Colonic mucosa (tissue), 4 donors: ENCODE results near the gene ADAT1. TPM values are rescaled to one million over a fixed set of nuclear protein-coding genes. Genes with fewer than 3 reads are reported as not detected.

Experiments used
- DNase-seq: peaks from one replicate; pipeline ENCODE4 v3.0.0-alpha.2; 2020
- H3K27ac ChIP-seq: fragments of 200-600 bp; one replicate; pipeline ENCODE4 v1.8.0; 2021
- H3K27me3 ChIP-seq: fragments of 200-600 bp; one replicate; pipeline ENCODE4 v1.8.0; 2021
- H3K36me3 ChIP-seq: fragments of 200-600 bp; one replicate; pipeline ENCODE4 v1.8.0; 2021
- H3K4me1 ChIP-seq: fragments of 200-600 bp; one replicate; pipeline ENCODE4 v1.8.0; 2021; ENCODE audit warnings: mild to moderate bottlenecking
- H3K4me3 ChIP-seq: fragments of 200-600 bp; one replicate; pipeline ENCODE4 v1.8.0; 2021
- H3K9ac ChIP-seq, 2 donors: one replicate each; pipeline ENCODE4 v1.7.0; 2013; ENCODE audit warnings: control low read depth in 2 of 2, low read depth in 2 of 2, low read length in 2 of 2
- H3K9me3 ChIP-seq: fragments of 200-600 bp; one replicate; pipeline ENCODE4 v1.8.0; 2021
- intact Hi-C: fragments of 100-400 bp; cut with DNase I; formaldehyde crosslinking; loops from one replicate; pipeline ENCODE4 v1.14.1; 2022
- total RNA-seq, 2 donors: library from RNA; stranded (reverse); fragmentation: NEBNext Ultra II Directional in 1 of 2; extraction: Animal tissue kit (Norgen Biotek cat#: 25700) in 1 of 2; gene quantifications; one replicate each; pipeline ENCODE4 v1.2.1, GENCODE V29; 2021
- TF ChIP-seq, protein P1 (sequence below): fragments of 200-600 bp; IDR thresholded peaks from one replicate; pipeline ENCODE4 v1.8.0; 2022; ENCODE audit warnings: antibody characterized with exemption, mild to moderate bottlenecking
- donor health status: healthy.
- donor health status: DM: no; HTN: no; CAD: no.
- donor health status: DM: no; HTN: no; CAD: no.

ADAT1 gene
- total RNA-seq, 2 donors from 2014 or later: 33.0 to 38.8 TPM

- intact Hi-C loops: no loop called here
- DNase-seq: no peak
Observed at GRCh38 chr16:75618780-75619179, 4.3 kb downstream of the ADAT1 start.

GRCh38 chr16:75617121-75617520, 6.0 kb downstream of the ADAT1 start:
- H3K27ac ChIP-seq: no peak overlapping the region
- no peak for DNase-seq
- intact Hi-C loops: no loop called here
- peaks cover 2% of the 10 kb centered on the region for H3K36me3 ChIP-seq
- peak overlapping the region in 1 of 2 donors; percentile 18 for H3K9ac ChIP-seq
- H3K27me3 ChIP-seq: no peaks in the 10 kb centered on the region
- H3K4me1 ChIP-seq: peaks cover 13% of the 10 kb centered on the region
- H3K9me3 ChIP-seq: no peaks in the 10 kb centered on the region
- TF ChIP-seq, protein P1, sequence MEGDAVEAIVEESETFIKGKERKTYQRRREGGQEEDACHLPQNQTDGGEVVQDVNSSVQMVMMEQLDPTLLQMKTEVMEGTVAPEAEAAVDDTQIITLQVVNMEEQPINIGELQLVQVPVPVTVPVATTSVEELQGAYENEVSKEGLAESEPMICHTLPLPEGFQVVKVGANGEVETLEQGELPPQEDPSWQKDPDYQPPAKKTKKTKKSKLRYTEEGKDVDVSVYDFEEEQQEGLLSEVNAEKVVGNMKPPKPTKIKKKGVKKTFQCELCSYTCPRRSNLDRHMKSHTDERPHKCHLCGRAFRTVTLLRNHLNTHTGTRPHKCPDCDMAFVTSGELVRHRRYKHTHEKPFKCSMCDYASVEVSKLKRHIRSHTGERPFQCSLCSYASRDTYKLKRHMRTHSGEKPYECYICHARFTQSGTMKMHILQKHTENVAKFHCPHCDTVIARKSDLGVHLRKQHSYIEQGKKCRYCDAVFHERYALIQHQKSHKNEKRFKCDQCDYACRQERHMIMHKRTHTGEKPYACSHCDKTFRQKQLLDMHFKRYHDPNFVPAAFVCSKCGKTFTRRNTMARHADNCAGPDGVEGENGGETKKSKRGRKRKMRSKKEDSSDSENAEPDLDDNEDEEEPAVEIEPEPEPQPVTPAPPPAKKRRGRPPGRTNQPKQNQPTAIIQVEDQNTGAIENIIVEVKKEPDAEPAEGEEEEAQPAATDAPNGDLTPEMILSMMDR: no peak
- no peak overlapping the region for H3K4me3 ChIP-seq

More at GRCh38 chr16:75618780-75619179, 4.3 kb downstream of the ADAT1 start:
- H3K9ac ChIP-seq: no peak overlapping the region
- TF ChIP-seq, protein P1: no peak
- H3K9me3 ChIP-seq: no peaks in the 10 kb centered on the region
- no peaks in the 10 kb centered on the region for H3K36me3 ChIP-seq
- H3K4me3 ChIP-seq: no peak overlapping the region
- H3K4me1 ChIP-seq: peaks cover 16% of the 10 kb centered on the region
- H3K27ac ChIP-seq: no peak overlapping the region
- H3K27me3 ChIP-seq: no peaks in the 10 kb centered on the region

DNA sequence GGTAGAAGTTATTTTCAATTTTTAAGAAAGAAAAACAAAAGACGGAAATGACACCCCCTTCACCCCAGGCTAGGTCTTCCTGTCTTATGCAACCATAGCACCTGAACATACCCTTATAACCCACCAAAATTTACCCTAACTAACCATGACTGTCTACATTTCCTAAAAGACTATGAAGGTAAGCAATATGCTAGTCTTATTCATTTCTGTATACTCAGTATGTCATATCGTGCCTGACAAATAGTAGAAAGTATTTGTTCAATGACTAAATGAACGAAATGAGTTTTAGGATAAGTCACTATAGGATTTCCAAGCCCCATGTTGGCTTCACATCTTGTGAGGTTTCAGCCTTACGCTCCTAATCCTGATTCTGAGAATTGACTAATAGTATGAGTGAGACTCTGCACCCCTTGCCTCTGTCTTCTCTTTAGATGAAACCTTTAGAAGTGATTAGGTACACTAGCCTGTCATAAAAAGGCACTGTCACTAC, 6.5 kb downstream of the ADAT1 start:
- no peak for DNase-seq
- Histone ChIP-seq H3K9ac (no peak overlapping the region), H3K27ac (no peak overlapping the region), H3K4me3 (no peak overlapping the region), H3K4me1 (peaks cover 7% of the 10 kb centered on the region), H3K27me3 (no peaks in the 10 kb centered on the region), H3K36me3 (peaks cover 5% of the 10 kb centered on the region), H3K9me3 (no peaks in the 10 kb centered on the region)
- intact Hi-C loops: no loop called here
- TF ChIP-seq, protein P1: no peak

DNA sequence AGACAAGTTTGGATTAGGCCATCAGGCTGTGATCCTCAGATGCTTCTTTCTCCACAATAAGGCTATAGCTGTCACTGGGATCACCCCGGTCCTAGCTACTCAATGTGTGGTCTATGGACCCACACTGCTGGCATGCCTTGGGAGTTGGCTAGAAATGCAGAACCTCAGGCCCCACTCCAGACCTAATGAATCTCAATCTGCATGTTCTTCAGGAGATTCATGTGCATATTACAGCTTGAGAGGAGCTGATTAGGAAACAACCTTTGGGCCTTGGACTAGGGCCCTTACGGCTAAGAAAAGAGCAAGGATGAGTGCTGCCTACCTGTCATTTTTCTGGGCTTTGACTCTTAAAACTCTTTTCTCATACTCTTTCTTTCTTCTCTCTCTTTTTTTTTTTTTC, 7.5 kb downstream of the ADAT1 start:
- no peak for DNase-seq
- Histone ChIP-seq H3K27ac (no peak overlapping the region), H3K4me1 (no peaks in the 10 kb centered on the region), H3K9ac (no peak overlapping the region), H3K36me3 (peaks cover 5% of the 10 kb centered on the region), H3K27me3 (no peaks in the 10 kb centered on the region), H3K9me3 (no peaks in the 10 kb centered on the region), H3K4me3 (no peak overlapping the region)
- TF ChIP-seq, protein P1: no peak
- intact Hi-C loops: no loop called here

DNA sequence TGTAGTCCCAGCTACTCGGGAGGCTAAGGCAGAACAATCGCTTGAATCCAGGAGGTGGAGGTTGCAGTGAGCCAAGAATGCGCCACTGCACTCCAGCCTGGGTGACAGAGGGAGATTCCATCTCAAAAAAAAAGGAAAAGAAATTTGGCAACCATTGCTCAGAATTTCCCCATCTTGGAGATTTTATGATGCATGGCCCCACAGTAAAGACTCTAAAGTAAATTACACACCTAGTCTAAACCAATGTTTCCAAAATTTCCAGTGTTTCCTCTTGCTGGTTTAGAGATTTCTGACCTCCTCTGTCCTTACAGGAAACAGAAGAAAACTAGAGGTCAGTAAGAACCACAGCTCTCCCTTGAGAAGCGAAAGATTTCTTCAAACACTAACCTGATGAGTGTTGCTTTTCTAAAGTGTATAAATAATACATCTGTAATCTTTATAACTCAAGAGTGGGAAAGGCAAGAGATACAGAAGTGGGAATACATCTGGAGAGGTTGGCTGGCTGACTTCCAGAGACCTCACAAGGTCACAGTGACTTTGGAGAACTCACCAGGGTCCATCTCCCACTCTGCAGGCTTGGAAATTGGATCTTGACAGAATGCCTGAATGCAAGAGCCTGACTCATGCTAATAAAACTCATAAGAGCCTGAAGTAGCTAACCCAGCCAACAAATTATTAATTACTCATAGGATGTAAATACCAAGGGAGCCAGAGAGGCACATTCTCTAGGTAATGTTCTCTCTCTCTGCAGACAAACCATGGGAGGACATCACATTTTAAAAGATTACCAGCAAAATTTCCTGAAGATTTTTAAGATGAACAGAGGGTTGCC, 8.8 kb downstream of the ADAT1 start:
- H3K9ac ChIP-seq: no peak overlapping the region
- no peak overlapping the region for H3K4me3 ChIP-seq
- no peaks in the 10 kb centered on the region for H3K4me1 ChIP-seq
- TF ChIP-seq, protein P1: no peak
- H3K36me3 ChIP-seq: peaks cover 5% of the 10 kb centered on the region
- DNase-seq: no peak
- no peaks in the 10 kb centered on the region for H3K9me3 ChIP-seq
- intact Hi-C loops: no loop called here
- no peak overlapping the region for H3K27ac ChIP-seq
- H3K27me3 ChIP-seq: no peaks in the 10 kb centered on the region
